ENCODE data around the gene APLP1.
"Not testable (repeated sequence)": the region's sequence is repeated elsewhere in the genome, so short reads cannot be mapped to it uniquely, and the experiment has no call there.

Gene APLP1

GRCh38 chr19:35833972-35834371 lies 34.4 kb upstream of the APLP1 start:
- no peak for DNase-seq (ENCODE audit: extremely low read depth, low read depth)
- no peak for TF ChIP-seq CTCF (IDR thresholded peaks at IDR 0.05; ENCODE audit: low read depth, low read length, missing control alignments)
- no peak overlapping the region for H3K4me3 ChIP-seq (replicated peaks; ENCODE audit: low read depth, low read length)

- not testable (repeated sequence) for DNase-seq (ENCODE audit: extremely low read depth, low read depth)
Observed at GRCh38 chr19:35836096-35836495, 32.3 kb upstream of the APLP1 start.

GRCh38 chr19:35841961-35842595 lies 26.3 kb upstream of the APLP1 start:
- TF ChIP-seq CTCF (IDR thresholded peaks at IDR 0.05; ENCODE audit: low read depth, low read length, missing control alignments), result no peak
- no peak overlapping the region for H3K4me3 ChIP-seq (replicated peaks; ENCODE audit: low read depth, low read length)
- DNase-seq (ENCODE audit: extremely low read depth, low read depth), result no peak

More at GRCh38 chr19:35836096-35836495, 32.3 kb upstream of the APLP1 start:
- H3K4me3 ChIP-seq (replicated peaks; ENCODE audit: low read depth, low read length), result not testable (repeated sequence)

GRCh38 chr19:35842666-35843272 lies 25.6 kb upstream of the APLP1 start:
- no peak for TF ChIP-seq CTCF (IDR thresholded peaks at IDR 0.05; ENCODE audit: low read depth, low read length, missing control alignments)
- no peak for DNase-seq (ENCODE audit: extremely low read depth, low read depth)
- H3K4me3 ChIP-seq (replicated peaks; ENCODE audit: low read depth, low read length), result no peak overlapping the region

- H3K4me3 ChIP-seq (replicated peaks; ENCODE audit: low read depth, low read length), result no peak overlapping the region
- no peak for DNase-seq (ENCODE audit: extremely low read depth, low read depth)
Observed at GRCh38 chr19:35843676-35844481, 24.5 kb upstream of the APLP1 start.

GRCh38 chr19:35844482-35845214 lies 23.7 kb upstream of the APLP1 start:
- no peak for DNase-seq (ENCODE audit: extremely low read depth, low read depth)
- no peak for TF ChIP-seq CTCF (IDR thresholded peaks at IDR 0.05; ENCODE audit: low read depth, low read length, missing control alignments)
- H3K4me3 ChIP-seq (replicated peaks; ENCODE audit: low read depth, low read length), result no peak overlapping the region

More at GRCh38 chr19:35843676-35844481, 24.5 kb upstream of the APLP1 start:
- TF ChIP-seq CTCF (IDR thresholded peaks at IDR 0.05; ENCODE audit: low read depth, low read length, missing control alignments), result no peak

All from HFF-Myc (cell line).